Motor neuron (in vitro differentiated cells): Measurements from ENCODE around the gene GEMIN2. TPM values are rescaled to one million over a fixed set of nuclear protein-coding genes. Genes with fewer than 3 reads are reported as not detected.
"Not testable (repeated sequence)": the region's sequence is repeated elsewhere in the genome, so short reads cannot be mapped to it uniquely, and the experiment has no call there.

Experiments
- ATAC-seq, 8 experiments: fragments of 200-7000 bp; cut with Tn5 transposase; replicated peaks in 6 of 8; 2 replicates each; pipeline ENCODE4 v1.8.0; 2021; ENCODE audit warnings: mild to moderate bottlenecking in 8 of 8, moderate library complexity in 8 of 8
- H3K27ac ChIP-seq, 2 donors: fragments of 250-450 bp; sonication (Bioruptor Pico); 2 replicates each; pipeline ENCODE4 v1.9.0; 2021; ENCODE audit warnings: antibody characterized with exemption in 2 of 2, mild to moderate bottlenecking in 2 of 2, moderate library complexity in 1 of 2
- H3K4me1 ChIP-seq, 2 donors: fragments of 250-450 bp; sonication (Bioruptor Pico); replicated peaks in 1 of 2; 2 replicates each; pipeline ENCODE4 v1.6.1; 2021; ENCODE audit warnings: antibody characterized with exemption in 2 of 2, mild to moderate bottlenecking in 2 of 2, moderate library complexity in 1 of 2
- H3K4me3 ChIP-seq, 5 donors: fragments of 250-450 bp; sonication (Bioruptor Pico); 2 replicates each; pipeline ENCODE4 v1.9.0; 2021; ENCODE audit warnings: antibody characterized with exemption in 5 of 5, mild to moderate bottlenecking in 5 of 5, moderate library complexity in 4 of 5
- WGBS, 10 experiments: fragments of 450-650 bp; shearing (Covaris generic); methylation state at CpG; one replicate each; pipeline ENCODE4 v1.0.0; 2022; 5-methylcytosine and 5-hydroxymethylcytosine counted together
- in situ Hi-C, 9 experiments: fragments of 400-800 bp; cut with MboI; loops; one replicate each; pipeline ENCODE4 v1.15.0; 2021; ENCODE audit warnings: low sequenced_read_pairs in 9 of 9, low pct_unique_long_range_greater_than_20kb in 2 of 9; ENCODE audit not compliant: unreplicated experiment in 9 of 9
- total RNA-seq, 8 experiments: library from RNA; unstranded; fragments of 300-600 nt; gene quantifications; 2 replicates each; pipeline versions ENCODE4 v1.2.3 to v1.2.4, GENCODE V29; 2022

Gene GEMIN2
- total RNA-seq, result 10 to 100 TPM; 14.1 to 33.8 (median 31.1) TPM

- in situ Hi-C loops, result no loop called here
- 0 to 2% (median 0%) methylated on average over 7 to 22 of the region's 40 CpGs for WGBS, 10 experiments
- H3K4me1 ChIP-seq, result peaks cover 0 to 9% of the 10 kb centered on the region in 2 donors
- peak within 1 kb of the TSS; percentile 74 to 99 (median 87) for H3K4me3 ChIP-seq
- peak; percentile 97 to 99 (median 99) for ATAC-seq
- H3K27ac ChIP-seq, result peak within 1 kb of the TSS; percentile 49 to 64
Observed at GRCh38 chr14:39114073-39114838, at the start of gene GEMIN2. Gene GEMIN2, plus strand, starts transcription at chr14:39114323. Its CDS starts 16 bp downstream, at chr14:39114339.

GRCh38 chr14:39069169-39069805 is 44.8 kb upstream of the GEMIN2 start:
- H3K27ac ChIP-seq, H3K4me1 ChIP-seq, H3K4me3 ChIP-seq, ATAC-seq, in situ Hi-C loops: not testable (repeated sequence)
- WGBS, 10 experiments, result 89 to 100% (median 100%) methylated on average over 1 to 4 of the region's 7 CpGs; no CpG with 5 or more reads in 2 of the 10 experiments

- in situ Hi-C loops, result no loop called here
Observed at GRCh38 chr14:39069923-39070322, 44.2 kb upstream of the GEMIN2 start.

GRCh38 chr14:39071096-39071495 is 43.0 kb upstream of the GEMIN2 start:
- WGBS, 10 experiments, result 86 to 100% (median 100%) methylated on average over 1 to 2 of the region's 2 CpGs; no CpG with 5 or more reads in 5 of the 10 experiments
- ATAC-seq, result no peak
- Histone ChIP-seq H3K4me1 (no peaks in the 10 kb centered on the region), H3K27ac (no peak overlapping the region), H3K4me3 (no peak overlapping the region)
- in situ Hi-C loops, result no loop called here

More at GRCh38 chr14:39069923-39070322, 44.2 kb upstream of the GEMIN2 start:
- Histone ChIP-seq H3K27ac (no peak overlapping the region), H3K4me3 (no peak overlapping the region), H3K4me1 (no peaks in the 10 kb centered on the region)
- 97 to 100% (median 100%) methylated on average over 1 to 5 of the region's 5 CpGs for WGBS, 10 experiments
- no peak for ATAC-seq

GRCh38 chr14:39080886-39081285 is 33.2 kb upstream of the GEMIN2 start:
- no peak for ATAC-seq
- Histone ChIP-seq H3K4me3 (no peak overlapping the region), H3K4me1 (no peaks in the 10 kb centered on the region), H3K27ac (no peak overlapping the region)
- 83 to 100% (median 100%) methylated on average over 1 of the region's 1 CpG; no CpG with 5 or more reads in 2 of the 10 experiments for WGBS, 10 experiments
- in situ Hi-C loops, result no loop called here

GRCh38 chr14:39083127-39083526 is 31.0 kb upstream of the GEMIN2 start:
- Histone ChIP-seq H3K4me1 (no peaks in the 10 kb centered on the region), H3K4me3 (no peak overlapping the region), H3K27ac (no peak overlapping the region)
- ATAC-seq, result no peak
- in situ Hi-C loops, result no loop called here
- 50 to 86% (median 70%) methylated on average over 1 to 4 of the region's 5 CpGs; no CpG with 5 or more reads in 4 of the 10 experiments for WGBS, 10 experiments

- peak in 2 of 8 experiments; percentile 44 to 54 for ATAC-seq
- Histone ChIP-seq H3K4me3 (no peak overlapping the region), H3K27ac (no peak overlapping the region), H3K4me1 (no peaks in the 10 kb centered on the region)
- in situ Hi-C loops, result no loop called here
- 15 to 100% (median 87%) methylated on average over 1 to 7 of the region's 7 CpGs for WGBS, 10 experiments
Observed at GRCh38 chr14:39085933-39086332, 28.2 kb upstream of the GEMIN2 start.

- in situ Hi-C loops, result no loop called here
- Histone ChIP-seq H3K4me1 (no peaks in the 10 kb centered on the region), H3K4me3 (no peak overlapping the region), H3K27ac (no peak overlapping the region)
- no peak for ATAC-seq
- whole genome bisulfite sequencing, 10 experiments, result 87 to 100% (median 98%) methylated on average over 1 to 2 of the region's 2 CpGs; no CpG with 5 or more reads in 2 of the 10 experiments
Observed at GRCh38 chr14:39087493-39087892, 26.6 kb upstream of the GEMIN2 start.

GRCh38 chr14:39090548-39091111 is 23.5 kb upstream of the GEMIN2 start:
- Histone ChIP-seq H3K4me3 (no peak overlapping the region), H3K27ac (no peak overlapping the region), H3K4me1 (no peaks in the 10 kb centered on the region)
- ATAC-seq, result no peak
- in situ Hi-C loops, result no loop called here
- WGBS, 10 experiments, result 43 to 100% (median 87%) methylated on average over 1 to 4 of the region's 4 CpGs; no CpG with 5 or more reads in 1 of the 10 experiments

GRCh38 chr14:39091716-39092115 is 22.4 kb upstream of the GEMIN2 start:
- H3K27ac ChIP-seq, result no peak overlapping the region
- no peaks in the 10 kb centered on the region for H3K4me1 ChIP-seq
- no peak overlapping the region for H3K4me3 ChIP-seq
- in situ Hi-C loops, result no loop called here
- ATAC-seq, result no peak
- WGBS, 10 experiments, result 50 to 100% (median 95%) methylated on average over 1 of the region's 1 CpG

GRCh38 chr14:39094515-39094914 is 19.6 kb upstream of the GEMIN2 start:
- WGBS, 10 experiments, result 63 to 100% (median 98%) methylated on average over 1 to 3 of the region's 3 CpGs; no CpG with 5 or more reads in 1 of the 10 experiments
- in situ Hi-C loops, result no loop called here
- Histone ChIP-seq H3K27ac (no peak overlapping the region), H3K4me3 (no peak overlapping the region), H3K4me1 (no peaks in the 10 kb centered on the region)
- ATAC-seq, result no peak

- H3K4me1 ChIP-seq, result peaks cover 4 to 18% of the 10 kb centered on the region in 2 donors
- no peak overlapping the region for H3K27ac ChIP-seq
- no peak for ATAC-seq
- no peak overlapping the region for H3K4me3 ChIP-seq
- in situ Hi-C loops, result no loop called here
- WGBS, 10 experiments, result 33 to 90% (median 60%) methylated on average over 1 to 3 of the region's 3 CpGs
Observed at GRCh38 chr14:39097159-39097558, 17.0 kb upstream of the GEMIN2 start.

- H3K4me3 ChIP-seq, ATAC-seq, in situ Hi-C loops, H3K27ac ChIP-seq: not testable (repeated sequence)
- WGBS, 10 experiments, result 58 to 100% (median 99%) methylated on average over 1 to 7 of the region's 10 CpGs; no CpG with 5 or more reads in 2 of the 10 experiments
- H3K4me1 ChIP-seq, result peaks cover 8 to 22% of the 10 kb centered on the region in 2 donors
Observed at GRCh38 chr14:39099215-39099614, 14.9 kb upstream of the GEMIN2 start.
